A549 (cell line): ENCODE data around the gene EXOC4.

Experiments
- CHD2 ChIP-seq: fragments of 150-350 bp; IDR thresholded peaks from 2 replicates; pipeline ENCODE4 v1.6.1; 2014; ENCODE audit warnings: low read length; ENCODE audit not compliant: partially characterized antibody
- CTCF ChIP-seq: fragments of >200 bp; sonication (Bioruptor Twin); formaldehyde crosslinking; IDR thresholded peaks from 3 replicates; pipeline ENCODE4 v1.5.1; 2016
- FOSL2 ChIP-seq, 2 experiments: fragments of 450-650 bp in 1 of 2; fragments of >200 bp in 1 of 2; sonication (Bioruptor Twin) in 1 of 2; formaldehyde crosslinking; IDR thresholded peaks; 2 replicates each; pipeline versions ENCODE4 v1.5.0 to v1.6.1; 2016 to 2020; ENCODE audit warnings: mild to moderate bottlenecking in 1 of 2, moderate library complexity in 1 of 2
- HDAC2 ChIP-seq: fragments of 200-600 bp; sonication (generic); IDR thresholded peaks from 2 replicates; pipeline ENCODE4 v1.6.1; 2016
- HMGXB4 ChIP-seq: fragments of 250-450 bp; sonication (Bioruptor Pico); IDR thresholded peaks from 2 replicates; pipeline ENCODE4 v1.5.0; 2021; ENCODE audit warnings: mild to moderate bottlenecking, moderate library complexity, borderline replicate concordance
- JUN ChIP-seq, 2 experiments: fragments of >200 bp; sonication (Bioruptor Twin); formaldehyde crosslinking; IDR thresholded peaks; 2 replicates in 1 of 2; 3 replicates in 1 of 2; pipeline ENCODE4 v1.6.1; 2016 to 2017
- MAFK ChIP-seq: fragments of 450-650 bp; IDR thresholded peaks from 2 replicates; pipeline ENCODE4 v1.6.1; 2014; ENCODE audit not compliant: partially characterized antibody
- MAX ChIP-seq: IDR thresholded peaks from 2 replicates; pipeline ENCODE4 v1.6.1; 2012
- PBX3 ChIP-seq: IDR thresholded peaks from 2 replicates; pipeline ENCODE4 v1.6.1; 2012
- PHF8 ChIP-seq: fragments of 200-600 bp; sonication (generic); IDR thresholded peaks from 2 replicates; pipeline ENCODE4 v1.6.1; 2016; ENCODE audit warnings: low read depth, mild to moderate bottlenecking, antibody characterized with exemption, moderate library complexity, borderline replicate concordance
- POLR2A ChIP-seq: IDR thresholded peaks from 2 replicates; pipeline ENCODE4 v1.6.1; 2012; ENCODE audit warnings: mild to moderate bottlenecking, low read length
- RARB ChIP-seq: fragments of 250-450 bp; sonication (Bioruptor Pico); IDR thresholded peaks from 2 replicates; pipeline ENCODE4 v1.8.0; 2021; ENCODE audit warnings: mild to moderate bottlenecking, moderate library complexity
- REST ChIP-seq: fragments of 200-600 bp; sonication (generic); IDR thresholded peaks from 2 replicates; pipeline ENCODE4 v1.6.1; 2016; ENCODE audit warnings: antibody characterized with exemption, mild to moderate bottlenecking, moderate library complexity
- SMC3 ChIP-seq: fragments of >200 bp; sonication (Bioruptor Twin); formaldehyde crosslinking; IDR thresholded peaks from 3 replicates; pipeline ENCODE4 v1.6.1; 2018; ENCODE audit warnings: inconsistent platforms

- no peak for TF ChIP-seq JUN (IDR thresholded peaks at IDR 0.05)
- no peak for TF ChIP-seq CTCF
- no peak for TF ChIP-seq HDAC2
- TF ChIP-seq POLR2A = no peak
- no peak for TF ChIP-seq MAX
- no peak for TF ChIP-seq CHD2
- no peak for TF ChIP-seq REST
- no peak for TF ChIP-seq MAFK
- TF ChIP-seq PBX3 = no peak
- TF ChIP-seq FOSL2 (IDR thresholded peaks at IDR 0.05) = no peak
- no peak for TF ChIP-seq FOSL2 (CRISPR knock-in tag; IDR thresholded peaks at IDR 0.05)
- no peak for TF ChIP-seq HMGXB4
- no peak for TF ChIP-seq RARB
- TF ChIP-seq SMC3 = no peak
- no peak for TF ChIP-seq PHF8
Measured at GRCh38 chr7:133391206-133391605, 138.3 kb downstream of the EXOC4 start.
